Midbrain (tissue), 1 donor: ENCODE data around the gene DYSF.
"Not testable (repeated sequence)": the region's sequence is repeated elsewhere in the genome, so short reads cannot be mapped to it uniquely, and the experiment has no call there.

Experiments used
- DNase-seq: peaks from one replicate; lab custom pipeline; 2025; lab: John Stamatoyannopoulos, UW

The DYSF gene

GRCh38 chr2:71472019-71472418 is 18.7 kb downstream of the DYSF start:
- no peak for DNase-seq

GRCh38 chr2:71473346-71474031 is 20.1 kb downstream of the DYSF start:
- no peak for DNase-seq

DNA sequence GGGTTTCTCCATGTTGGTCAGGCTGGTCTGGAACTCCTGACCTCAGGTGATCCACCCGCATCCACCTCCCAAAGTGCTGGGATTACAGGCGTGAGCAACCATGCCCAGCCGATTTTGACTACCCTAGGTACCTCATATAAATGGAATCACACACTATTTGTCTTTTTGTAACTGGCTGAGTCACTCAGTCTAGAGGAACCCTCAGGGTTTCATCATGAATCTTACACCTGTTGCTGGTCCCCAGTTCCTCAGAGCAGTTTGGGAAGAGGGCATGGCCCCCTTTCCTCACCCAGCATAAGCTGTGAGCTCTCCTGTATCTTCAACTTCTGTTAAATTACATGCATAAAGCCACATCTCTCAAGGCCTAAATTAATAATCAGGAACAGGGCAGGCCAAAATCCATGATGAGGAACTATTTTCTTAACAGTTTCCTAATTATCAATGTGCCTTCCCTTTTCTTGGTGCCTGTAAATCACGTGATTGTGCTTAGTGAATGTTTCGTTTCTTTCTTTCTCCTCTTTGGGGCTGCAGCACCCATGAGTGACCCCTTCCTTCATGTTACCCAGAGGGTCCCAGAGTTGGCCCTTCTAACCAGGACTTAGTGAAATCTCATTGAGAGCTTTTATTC is 20.9 kb downstream of the DYSF start:
- no peak for DNase-seq

DNA sequence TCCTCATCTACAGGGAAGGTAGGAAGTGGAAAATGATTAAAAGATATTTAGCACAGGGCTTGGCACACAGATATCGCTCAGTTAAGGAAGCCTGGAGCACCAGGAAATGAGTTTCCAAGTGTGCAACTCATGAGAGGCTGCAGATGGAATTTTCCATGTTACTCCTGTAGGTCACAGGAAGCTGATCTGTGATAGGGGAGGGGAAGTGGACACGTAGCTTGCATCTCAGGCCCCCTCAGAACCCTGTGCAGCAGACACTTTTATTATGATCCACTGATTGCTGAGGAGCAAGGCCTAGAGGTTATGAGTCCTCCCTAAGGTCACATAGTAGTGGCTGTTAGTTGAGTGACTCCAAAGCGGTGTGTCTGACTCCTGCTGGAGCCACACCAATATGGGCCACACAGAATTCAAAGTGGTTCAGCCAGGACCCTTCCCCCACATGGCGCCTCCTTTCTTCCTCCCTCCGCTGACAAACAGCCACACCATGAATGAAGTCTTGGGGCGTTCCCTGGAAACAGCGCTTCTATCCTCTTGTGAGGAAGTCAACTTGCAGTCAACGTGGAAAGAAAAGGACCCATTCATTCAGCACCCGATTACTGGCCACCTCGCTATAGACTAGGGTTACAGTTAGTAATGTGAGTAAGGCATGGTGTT is 21.5 kb downstream of the DYSF start:
- no peak for DNase-seq

DNA sequence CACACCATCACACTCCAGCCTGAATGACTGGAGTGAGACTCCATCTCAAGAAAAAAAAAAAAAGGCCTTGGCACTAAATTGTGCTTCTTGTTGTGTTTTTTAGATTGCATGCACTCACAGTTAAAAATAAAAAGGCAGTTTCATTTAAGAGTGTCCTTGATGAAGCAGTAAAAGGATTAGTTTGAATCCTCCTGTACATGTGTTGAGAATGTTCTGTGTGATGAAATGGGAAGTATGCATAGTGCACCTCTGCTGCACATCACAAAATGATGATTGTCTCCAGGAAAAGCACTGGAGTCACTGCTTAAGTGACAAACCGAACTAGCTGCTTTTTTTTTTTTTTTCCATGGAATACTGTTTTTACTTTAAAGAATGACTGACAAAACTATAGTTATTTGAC is 23.1 kb downstream of the DYSF start:
- no peak for DNase-seq

GRCh38 chr2:71477231-71477691 is 23.9 kb downstream of the DYSF start:
- DNase-seq, result no peak

GRCh38 chr2:71478806-71479205 is 25.4 kb downstream of the DYSF start:
- DNase-seq, result no peak

DNA sequence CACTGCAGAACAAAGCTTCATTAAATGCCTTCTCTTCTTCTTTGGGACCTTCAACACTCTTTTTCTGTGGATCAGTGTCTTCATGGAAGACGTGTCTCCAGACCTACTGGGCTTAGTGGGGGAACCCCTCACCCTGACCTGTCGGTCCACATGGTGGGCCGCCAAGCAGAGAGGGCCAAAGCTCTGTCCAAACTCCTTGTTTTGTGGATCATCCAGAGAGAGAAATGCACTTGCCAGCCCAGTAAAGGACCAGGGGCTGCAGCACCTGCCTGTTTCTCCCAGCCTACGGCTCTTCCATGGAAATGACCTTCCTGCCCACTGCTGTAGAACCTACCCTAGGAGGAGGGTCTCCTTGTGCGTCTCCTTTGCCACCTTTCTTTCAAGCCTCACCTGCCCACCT is 25.9 kb downstream of the DYSF start:
- no peak for DNase-seq

DNA sequence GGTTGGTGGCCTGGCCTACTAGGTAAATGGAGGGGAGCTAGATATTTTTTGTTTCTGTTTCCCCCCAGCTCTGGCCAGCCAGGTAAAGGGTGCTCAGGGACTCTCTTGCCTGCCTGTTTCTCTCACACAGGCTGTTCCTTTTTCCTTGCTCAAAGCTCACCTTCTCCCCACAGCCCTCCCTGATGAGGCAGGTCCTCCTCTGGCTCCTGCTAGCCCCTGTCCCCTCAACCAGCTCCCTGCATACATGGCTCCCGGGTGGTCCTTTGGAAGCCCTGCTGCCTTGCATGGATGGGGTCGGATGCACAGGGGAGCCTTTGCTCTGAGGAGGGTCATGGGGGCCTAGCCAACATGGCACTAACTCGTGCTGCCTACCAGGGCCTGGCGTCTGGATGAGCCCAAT is 27.8 kb downstream of the DYSF start:
- DNase-seq, result no peak

GRCh38 chr2:71482055-71482454 is 28.7 kb downstream of the DYSF start:
- no peak for DNase-seq

DNA sequence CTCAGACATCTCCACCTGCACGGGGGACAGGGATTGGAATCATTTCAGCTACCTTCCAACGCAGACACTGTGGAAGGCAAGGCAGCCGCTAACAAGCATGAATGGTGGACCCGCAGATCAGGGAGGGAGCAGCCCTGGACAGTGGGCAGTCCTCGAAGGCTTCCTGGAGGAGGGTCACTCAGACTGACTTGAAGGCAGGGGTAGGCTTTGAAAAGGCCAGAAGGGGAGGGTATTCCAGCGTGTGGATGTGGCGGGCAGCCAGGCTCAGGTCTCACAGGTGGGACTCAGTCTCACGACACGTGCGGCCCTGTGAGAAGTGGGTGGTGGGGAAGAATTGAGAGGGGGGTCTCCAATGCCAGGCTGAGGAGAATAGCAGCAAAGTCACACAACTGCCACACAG is 29.9 kb downstream of the DYSF start:
- no peak for DNase-seq

- no peak for DNase-seq
These were observed 31.0 kb downstream of the DYSF start for GRCh38 chr2:71484354-71484753.

DNA sequence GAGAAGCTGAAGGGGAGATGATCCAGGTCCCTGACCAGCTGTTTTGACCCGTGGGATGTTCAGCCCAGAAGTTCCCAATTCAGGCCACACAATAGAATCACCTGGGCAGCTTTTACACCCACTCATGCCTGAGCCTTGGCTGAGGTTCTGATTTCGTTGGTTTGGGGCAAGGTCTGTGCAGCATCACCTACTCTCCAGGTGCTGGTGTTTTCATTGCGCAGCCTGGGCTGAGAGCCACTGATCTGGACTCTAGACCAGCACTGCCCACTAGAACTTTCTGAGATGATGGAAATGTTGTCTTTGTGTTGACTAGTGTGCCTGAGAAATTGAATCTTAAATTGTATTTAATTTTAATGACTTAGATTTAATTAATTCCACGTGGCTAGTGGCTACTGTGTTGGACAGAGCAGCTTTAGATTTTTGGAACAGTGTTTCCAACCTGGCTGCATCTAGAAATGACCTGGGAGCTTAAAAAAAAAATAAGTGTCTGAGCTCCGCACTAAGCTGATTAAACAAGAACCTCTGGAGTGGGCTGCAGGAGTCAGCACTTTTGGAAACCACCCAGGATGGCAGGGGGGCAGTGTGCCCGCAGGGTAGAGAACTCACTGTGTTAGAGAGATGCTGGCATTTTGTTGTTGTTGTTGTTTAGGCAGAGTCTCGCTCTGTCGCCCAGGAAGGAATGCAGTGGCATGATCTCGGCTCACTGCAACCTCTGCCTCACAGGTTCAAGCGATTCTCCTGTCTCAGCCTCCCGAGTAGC is 33.7 kb downstream of the DYSF start:
- no peak for DNase-seq

DNA sequence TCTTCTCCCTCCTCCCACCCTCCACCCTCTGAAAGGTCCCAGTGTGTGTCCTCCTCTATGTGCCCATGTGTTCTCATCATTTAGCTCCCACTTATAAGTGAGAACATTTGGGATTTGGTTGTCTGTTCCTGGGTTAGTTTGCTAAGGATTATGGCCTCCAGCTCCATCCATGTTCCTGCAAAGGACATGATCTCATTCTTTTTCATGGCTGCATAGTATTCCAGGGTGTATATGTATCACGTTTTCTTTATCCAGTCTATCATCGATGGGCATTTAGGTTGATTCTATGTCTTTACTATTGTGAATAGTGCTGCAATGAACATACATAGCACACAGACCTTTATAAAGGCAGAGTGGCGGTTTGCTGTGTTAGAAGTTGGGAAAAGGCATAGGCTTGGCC is 38.2 kb downstream of the DYSF start:
- not testable (repeated sequence) for DNase-seq

- DNase-seq, result no peak
These were observed 38.8 kb downstream of the DYSF start for GRCh38 chr2:71492112-71492511.

DNA sequence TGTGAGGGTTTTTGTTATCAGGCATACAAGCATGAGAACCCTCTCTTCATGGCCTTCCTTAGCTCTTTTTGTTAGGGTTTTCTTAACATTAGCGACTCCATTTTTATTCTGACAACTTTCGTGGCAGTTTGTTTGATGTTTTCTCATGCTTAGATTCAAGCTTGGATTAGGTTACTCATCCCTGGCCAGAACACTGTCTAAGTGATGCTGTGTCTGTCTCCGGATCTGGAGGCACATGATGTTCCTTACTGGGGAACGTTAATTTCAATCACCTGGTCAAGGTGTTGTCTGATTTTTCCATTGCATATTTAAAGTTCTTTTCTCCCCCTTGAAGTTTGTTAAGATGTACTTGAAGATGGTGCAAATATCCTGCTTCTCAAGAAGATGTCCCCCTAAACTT is 40.7 kb downstream of the DYSF start:
- no peak for DNase-seq

GRCh38 chr2:71494523-71495155 is 41.3 kb downstream of the DYSF start:
- no peak for DNase-seq

DNA sequence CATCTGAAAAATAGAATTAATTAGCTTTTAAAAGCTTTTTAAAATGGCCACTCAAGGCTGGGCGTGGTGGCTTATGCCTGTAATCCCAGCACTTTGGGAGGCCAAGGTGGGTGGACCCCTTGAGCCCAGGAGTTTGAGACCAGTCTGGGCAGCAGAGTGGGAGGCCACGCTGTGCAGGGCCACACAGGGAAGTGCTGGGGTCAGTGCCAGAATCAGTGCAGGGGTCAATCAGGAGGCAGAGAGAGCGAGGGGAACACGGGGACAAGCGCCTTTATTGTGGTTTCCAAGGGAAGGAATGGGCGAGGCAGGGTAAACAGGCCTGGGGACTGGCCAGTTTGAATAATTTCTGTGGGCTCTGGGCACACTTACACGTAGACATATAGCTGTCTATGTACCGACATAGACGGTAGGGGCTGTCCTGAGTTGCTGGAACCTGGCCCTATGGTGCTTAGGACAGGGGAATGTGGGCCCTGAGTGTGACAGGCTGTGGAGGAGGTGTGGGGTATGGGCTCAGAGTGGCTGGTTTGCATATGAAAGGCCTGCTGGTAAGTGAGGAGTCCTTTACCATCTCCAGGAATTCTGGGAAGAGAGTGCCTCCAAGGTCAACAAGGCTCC is 42.9 kb downstream of the DYSF start:
- no peak for DNase-seq

- no peak for DNase-seq
These were observed 44.9 kb downstream of the DYSF start for GRCh38 chr2:71498261-71498701.

GRCh38 chr2:71499691-71500090 is 46.3 kb downstream of the DYSF start:
- DNase-seq, result no peak

DNA sequence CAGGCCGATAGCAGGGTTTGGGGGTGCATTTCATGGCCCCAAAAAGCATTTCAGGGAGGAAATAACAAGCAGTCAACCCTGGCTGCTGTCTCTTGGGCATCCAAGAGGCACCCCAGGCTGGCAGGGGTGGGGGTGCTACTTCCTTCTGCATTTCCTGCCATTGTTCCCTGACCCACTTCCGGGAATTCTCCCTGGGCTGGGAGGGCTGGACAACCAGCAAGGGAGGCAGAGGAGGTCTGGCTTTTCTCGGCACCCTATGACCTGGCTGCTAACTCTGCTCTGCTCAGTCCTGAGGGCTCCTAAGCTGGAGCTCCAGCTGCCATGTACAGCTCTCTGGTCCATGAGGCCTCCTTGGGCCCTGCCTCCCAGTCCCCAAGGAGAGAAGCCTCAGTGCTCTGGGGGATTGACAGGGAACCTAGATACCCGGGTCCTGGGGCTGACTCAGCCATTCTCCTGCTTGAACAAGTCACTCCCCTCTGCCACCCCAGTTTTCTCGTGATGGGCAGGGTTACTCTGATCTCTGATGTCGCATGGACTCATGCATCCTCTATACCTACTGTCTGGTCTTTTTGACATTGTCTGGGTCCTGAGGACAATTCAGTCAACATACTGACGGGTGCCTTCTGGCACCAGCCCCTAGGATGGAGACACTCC is 47.2 kb downstream of the DYSF start:
- DNase-seq, result no peak
